ENCODE results near the gene MSL1. TPM values are rescaled to one million over a fixed set of nuclear protein-coding genes. Genes with fewer than 3 reads are reported as not detected.

MSL1 gene
- total and polyA plus RNA-seq, 9 of the 15 experiments (the other 6 are each of a cell fraction or from before 2014, with no cell fraction given), result 13.8 to 120 (median 61.9) TPM

DNA sequence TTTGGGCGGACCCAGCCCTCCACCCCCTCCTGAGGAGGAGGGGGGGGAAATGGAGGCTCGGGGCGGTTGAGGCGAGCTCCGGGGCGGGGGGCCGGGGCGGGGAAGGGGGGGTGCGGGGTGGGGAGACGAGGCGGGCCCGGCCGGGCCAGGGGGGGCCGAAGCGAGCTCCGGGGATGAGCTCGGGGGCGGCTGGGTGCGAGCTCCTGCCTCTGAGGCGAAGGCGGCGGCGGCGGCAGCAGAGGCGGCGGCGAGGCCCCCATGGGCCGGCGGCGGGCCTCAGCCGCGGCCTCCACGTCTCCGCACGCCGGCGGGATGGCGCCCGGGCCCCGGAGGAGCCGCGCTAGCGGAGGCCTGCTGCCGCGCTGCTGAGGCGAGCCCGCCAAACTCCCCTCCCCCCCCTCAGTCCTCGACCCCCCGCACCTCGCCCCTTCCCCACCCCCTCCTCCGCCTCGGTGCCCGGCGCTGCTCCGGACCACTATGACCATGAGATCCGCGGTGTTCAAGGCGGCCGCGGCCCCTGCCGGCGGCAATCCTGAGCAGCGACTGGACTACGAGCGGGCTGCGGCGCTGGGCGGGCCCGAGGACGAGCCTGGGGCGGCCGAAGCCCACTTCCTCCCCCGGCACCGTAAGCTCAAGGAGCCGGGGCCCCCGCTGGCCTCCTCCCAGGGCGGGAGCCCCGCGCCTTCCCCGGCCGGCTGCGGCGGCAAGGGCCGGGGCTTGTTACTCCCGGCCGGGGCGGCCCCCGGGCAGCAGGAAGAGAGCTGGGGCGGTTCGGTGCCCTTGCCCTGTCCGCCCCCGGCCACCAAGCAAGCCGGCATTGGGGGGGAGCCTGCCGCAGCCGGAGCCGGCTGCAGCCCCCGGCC, 596 bp downstream of the MSL1 start (continued):
- TF ChIP-seq, protein P1, sequence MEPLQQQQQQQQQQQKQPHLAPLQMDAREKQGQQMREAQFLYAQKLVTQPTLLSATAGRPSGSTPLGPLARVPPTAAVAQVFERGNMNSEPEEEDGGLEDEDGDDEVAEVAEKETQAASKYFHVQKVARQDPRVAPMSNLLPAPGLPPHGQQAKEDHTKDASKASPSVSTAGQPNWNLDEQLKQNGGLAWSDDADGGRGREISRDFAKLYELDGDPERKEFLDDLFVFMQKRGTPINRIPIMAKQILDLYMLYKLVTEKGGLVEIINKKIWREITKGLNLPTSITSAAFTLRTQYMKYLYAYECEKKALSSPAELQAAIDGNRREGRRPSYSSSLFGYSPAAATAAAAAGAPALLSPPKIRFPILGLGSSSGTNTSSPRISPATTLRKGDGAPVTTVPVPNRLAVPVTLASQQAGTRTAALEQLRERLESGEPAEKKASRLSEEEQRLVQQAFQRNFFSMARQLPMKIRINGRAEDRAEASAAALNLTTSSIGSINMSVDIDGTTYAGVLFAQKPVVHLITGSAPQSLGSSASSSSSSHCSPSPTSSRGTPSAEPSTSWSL (CRISPR knock-in tag; IDR thresholded peaks at IDR 0.05; ENCODE audit: borderline replicate concordance), result no peak
- TF ChIP-seq CXXC5 (CRISPR knock-in tag; IDR thresholded peaks at IDR 0.05) (0 out of 2 replicates have a peak, but pooled peaks have one; percentile 34), RBFOX2 (IDR thresholded peaks at IDR 0.05; ENCODE audit: low read depth, low read length) (peak; percentile 54), HCFC1 (IDR thresholded peaks at IDR 0.05; ENCODE audit: low read depth, low read length) (peak; percentile 9; the same call in 1 of the 2 replicates), MIER1 (IDR thresholded peaks at IDR 0.05; ENCODE audit: low read depth) (no peak), ZBTB8A (IDR thresholded peaks at IDR 0.05; ENCODE audit: partially characterized antibody) (no peak), MCM2 (IDR thresholded peaks at IDR 0.05; ENCODE audit: low read depth) (no peak), PCBP1 (IDR thresholded peaks at IDR 0.05; ENCODE audit: low read depth, low read length, poor library complexity, severe bottlenecking) (peak; percentile 49), CTBP1 (IDR thresholded peaks at IDR 0.05; ENCODE audit: borderline replicate concordance) (no peak), ZNF124 (CRISPR knock-in tag; IDR thresholded peaks at IDR 0.05) (no peak), RNF2 (IDR thresholded peaks at IDR 0.05) (no peak), HMGN3 (IDR thresholded peaks at IDR 0.05; ENCODE audit: borderline replicate concordance, extremely low read depth, insufficient read length, low read depth, low read length) (peak; percentile 18), TAF9B (IDR thresholded peaks at IDR 0.05; ENCODE audit: partially characterized antibody) (no peak), GABPA (tag; conservative IDR thresholded peaks at IDR 0.05; ENCODE audit: low read depth) (0 out of 2 replicates have a peak, but pooled peaks have one; percentile 4), POLR2G (IDR thresholded peaks at IDR 0.05; ENCODE audit: low read depth, low read length) (peak; percentile 59; the same call in 1 of the 2 replicates), NR3C1 (CRISPR knock-in tag; IDR thresholded peaks at IDR 0.05) (no peak), PHF8 (IDR thresholded peaks at IDR 0.05; ENCODE audit: borderline replicate concordance, low read length) (peak; percentile 14; the same call in 1 of the 2 replicates)
- TF ChIP-seq, protein P2, sequence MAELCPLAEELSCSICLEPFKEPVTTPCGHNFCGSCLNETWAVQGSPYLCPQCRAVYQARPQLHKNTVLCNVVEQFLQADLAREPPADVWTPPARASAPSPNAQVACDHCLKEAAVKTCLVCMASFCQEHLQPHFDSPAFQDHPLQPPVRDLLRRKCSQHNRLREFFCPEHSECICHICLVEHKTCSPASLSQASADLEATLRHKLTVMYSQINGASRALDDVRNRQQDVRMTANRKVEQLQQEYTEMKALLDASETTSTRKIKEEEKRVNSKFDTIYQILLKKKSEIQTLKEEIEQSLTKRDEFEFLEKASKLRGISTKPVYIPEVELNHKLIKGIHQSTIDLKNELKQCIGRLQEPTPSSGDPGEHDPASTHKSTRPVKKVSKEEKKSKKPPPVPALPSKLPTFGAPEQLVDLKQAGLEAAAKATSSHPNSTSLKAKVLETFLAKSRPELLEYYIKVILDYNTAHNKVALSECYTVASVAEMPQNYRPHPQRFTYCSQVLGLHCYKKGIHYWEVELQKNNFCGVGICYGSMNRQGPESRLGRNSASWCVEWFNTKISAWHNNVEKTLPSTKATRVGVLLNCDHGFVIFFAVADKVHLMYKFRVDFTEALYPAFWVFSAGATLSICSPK (IDR thresholded peaks at IDR 0.05; ENCODE audit: borderline replicate concordance), result no peak
- TF ChIP-seq, protein P3, sequence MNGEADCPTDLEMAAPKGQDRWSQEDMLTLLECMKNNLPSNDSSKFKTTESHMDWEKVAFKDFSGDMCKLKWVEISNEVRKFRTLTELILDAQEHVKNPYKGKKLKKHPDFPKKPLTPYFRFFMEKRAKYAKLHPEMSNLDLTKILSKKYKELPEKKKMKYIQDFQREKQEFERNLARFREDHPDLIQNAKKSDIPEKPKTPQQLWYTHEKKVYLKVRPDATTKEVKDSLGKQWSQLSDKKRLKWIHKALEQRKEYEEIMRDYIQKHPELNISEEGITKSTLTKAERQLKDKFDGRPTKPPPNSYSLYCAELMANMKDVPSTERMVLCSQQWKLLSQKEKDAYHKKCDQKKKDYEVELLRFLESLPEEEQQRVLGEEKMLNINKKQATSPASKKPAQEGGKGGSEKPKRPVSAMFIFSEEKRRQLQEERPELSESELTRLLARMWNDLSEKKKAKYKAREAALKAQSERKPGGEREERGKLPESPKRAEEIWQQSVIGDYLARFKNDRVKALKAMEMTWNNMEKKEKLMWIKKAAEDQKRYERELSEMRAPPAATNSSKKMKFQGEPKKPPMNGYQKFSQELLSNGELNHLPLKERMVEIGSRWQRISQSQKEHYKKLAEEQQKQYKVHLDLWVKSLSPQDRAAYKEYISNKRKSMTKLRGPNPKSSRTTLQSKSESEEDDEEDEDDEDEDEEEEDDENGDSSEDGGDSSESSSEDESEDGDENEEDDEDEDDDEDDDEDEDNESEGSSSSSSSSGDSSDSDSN (IDR thresholded peaks at IDR 0.05; ENCODE audit: borderline replicate concordance in 1 of 2, low read depth in 2 of 2, low read length in 2 of 2), result peak; percentile 54 to 71; a peak in 2 of 4 replicates
